Measurements from ENCODE around the gene COL8A1. TPM values are rescaled to one million over a fixed set of nuclear protein-coding genes. Genes with fewer than 3 reads are reported as not detected.
A peak's percentile ranks its signal among the peaks of the same experiment; 100 is the strongest.

COL8A1 gene
- total and polyA plus RNA-seq, 5 donors from 2014 or later, result not detected

DNA sequence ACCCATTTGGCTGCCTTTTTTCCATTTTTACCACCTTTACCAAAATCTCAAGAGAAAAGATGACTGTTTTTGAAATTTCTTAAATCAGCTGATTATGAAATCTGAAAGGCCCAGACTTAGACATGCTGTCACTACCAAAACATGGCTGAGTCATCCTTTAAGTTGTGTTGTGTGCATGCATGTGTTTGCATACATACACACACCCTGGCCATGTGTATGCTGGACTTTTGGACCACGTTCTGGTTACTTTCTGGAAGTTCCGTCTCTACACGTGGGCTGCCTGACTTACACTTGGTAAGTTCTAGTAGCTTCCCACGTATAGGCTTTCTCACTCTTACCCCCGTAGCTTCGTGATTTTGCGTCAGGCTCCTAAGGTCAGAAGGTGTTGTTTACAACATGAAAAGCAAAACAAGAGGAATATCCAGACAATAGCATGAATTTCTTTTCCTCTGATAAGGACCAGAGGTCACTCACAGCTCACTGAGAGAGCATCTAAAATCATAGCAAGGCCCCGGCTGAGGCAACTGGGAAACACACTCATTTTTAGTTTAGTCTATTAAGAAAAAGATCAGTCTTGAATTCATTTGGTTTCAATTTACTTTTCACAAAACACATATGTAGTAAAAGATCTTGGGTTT is 62.4 kb downstream of the COL8A1 start:
- no peaks in the 10 kb centered on the region for H3K9me3 ChIP-seq (ENCODE audit: control insufficient read depth in 2 of 2, low read length in 2 of 2)
- Mint-ChIP-seq H3K9me3 (peaks cover 0 to 2% (median 0%) of the 10 kb centered on the region in 7 donors), H3K4me1 (no peaks in the 10 kb centered on the region), H3K4me3 (no peak overlapping the region), H3K36me3 (no peaks in the 10 kb centered on the region), H3K27ac (no peak overlapping the region), H3K27me3 (peaks cover 19% of the 10 kb centered on the region)
- no peaks in the 10 kb centered on the region for H3K4me1 ChIP-seq (ENCODE audit: control insufficient read depth, insufficient read depth, low read length, poor library complexity, severe bottlenecking)
- H3K4me3 ChIP-seq (ENCODE audit: low read depth, low read length), result no peak overlapping the region
- no peak for ATAC-seq (ENCODE audit: low read depth in 2 of 2)
- DNase-seq, result no peak
- no peak overlapping the region for H3K27ac ChIP-seq (ENCODE audit: insufficient read depth, low read length, poor library complexity, severe bottlenecking)
- H3K36me3 ChIP-seq (ENCODE audit: control insufficient read depth, insufficient read depth, low read length), result no peaks in the 10 kb centered on the region
- no peaks in the 10 kb centered on the region for H3K27me3 ChIP-seq (ENCODE audit: control insufficient read depth, insufficient read depth, low read length)

DNA sequence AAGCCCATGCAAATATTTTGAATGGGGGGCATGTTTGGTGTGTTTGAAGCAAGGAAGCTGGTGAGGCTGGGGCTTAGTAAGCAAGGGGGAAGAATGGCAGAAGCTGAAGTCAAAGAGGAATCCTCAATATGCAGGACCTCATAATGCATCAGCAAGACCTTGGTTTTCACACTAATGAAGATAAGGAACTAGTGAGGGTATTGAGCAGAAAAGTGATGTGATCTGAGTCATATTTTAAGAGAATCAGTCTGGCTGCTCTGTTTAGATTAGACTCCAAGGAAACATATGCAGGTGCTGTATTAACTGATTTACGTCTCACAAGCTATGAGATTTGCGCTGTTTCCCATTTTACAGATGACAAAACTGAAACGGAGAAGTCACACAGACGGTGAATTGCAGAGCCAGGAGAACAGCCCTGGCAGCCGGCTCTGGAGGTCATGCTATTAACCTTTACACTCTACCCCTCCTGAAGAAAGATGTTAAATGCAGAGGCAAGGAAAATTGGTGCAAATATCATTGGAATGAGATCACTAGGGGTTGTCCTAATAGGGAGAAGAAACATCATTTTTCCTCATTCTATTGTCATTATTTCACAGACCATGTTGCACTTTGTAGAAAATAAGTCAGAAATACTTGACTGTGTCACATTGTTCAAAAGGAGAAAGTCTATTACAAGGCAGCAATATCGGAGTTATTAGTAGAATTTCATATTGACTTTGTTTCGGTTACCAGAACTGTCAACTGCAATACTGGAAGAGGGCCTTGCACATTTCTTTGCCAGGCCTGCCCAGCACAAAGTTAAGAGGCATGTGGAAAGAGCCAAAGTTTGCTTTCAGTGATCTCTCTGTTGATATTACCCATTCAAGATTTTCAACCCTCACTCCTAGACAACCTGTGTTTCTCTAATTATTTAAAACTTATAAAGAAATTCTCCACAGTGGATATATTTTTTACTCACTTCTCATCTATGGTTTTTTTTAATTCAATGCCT is 64.9 kb downstream of the COL8A1 start:
- H3K36me3 Mint-ChIP-seq, result no peaks in the 10 kb centered on the region
- no peaks in the 10 kb centered on the region for H3K9me3 ChIP-seq (ENCODE audit: control insufficient read depth in 2 of 2, low read length in 2 of 2)
- H3K9me3 Mint-ChIP-seq, result peaks cover 0 to under 1% (median 0%) of the 10 kb centered on the region in 7 donors
- H3K4me3 Mint-ChIP-seq, result no peak overlapping the region
- H3K36me3 ChIP-seq (ENCODE audit: control insufficient read depth, insufficient read depth, low read length), result no peaks in the 10 kb centered on the region
- H3K4me1 Mint-ChIP-seq, result no peaks in the 10 kb centered on the region
- no peaks in the 10 kb centered on the region for H3K27me3 ChIP-seq (ENCODE audit: control insufficient read depth, insufficient read depth, low read length)
- peak overlapping the region in 1 of 3 donors; percentile 8 for H3K27ac Mint-ChIP-seq
- H3K4me1 ChIP-seq (ENCODE audit: control insufficient read depth, insufficient read depth, low read length, poor library complexity, severe bottlenecking), result no peaks in the 10 kb centered on the region
- ATAC-seq (ENCODE audit: low read depth in 2 of 2) (no peak), DNase-seq (no peak)
- H3K4me3 ChIP-seq (ENCODE audit: low read depth, low read length), result no peak overlapping the region
- peaks cover 19% of the 10 kb centered on the region for H3K27me3 Mint-ChIP-seq
- no peak overlapping the region for H3K27ac ChIP-seq (ENCODE audit: insufficient read depth, low read length, poor library complexity, severe bottlenecking)

DNA sequence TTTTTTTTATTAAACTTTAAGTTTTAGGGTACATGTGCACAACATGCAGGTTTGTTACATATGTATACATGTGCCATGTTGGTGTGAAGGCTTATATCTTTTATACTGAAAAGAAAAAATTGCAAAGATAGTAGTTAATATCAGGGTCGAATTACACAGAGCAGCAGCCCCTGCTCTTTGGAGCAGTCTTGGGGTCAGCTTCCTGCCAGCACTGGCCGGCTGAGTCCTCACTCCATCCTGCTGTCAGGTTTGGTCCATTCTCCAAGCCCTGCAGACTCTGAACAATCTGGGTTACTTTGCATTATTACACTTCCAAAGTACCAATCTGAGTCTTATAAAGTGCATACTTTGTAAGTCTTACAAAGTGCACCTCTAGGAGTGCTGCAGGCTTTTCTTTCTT is 66.0 kb downstream of the COL8A1 start:
- H3K9me3 Mint-ChIP-seq, result peaks cover 0 to 1% (median 0%) of the 10 kb centered on the region in 7 donors
- no peak overlapping the region for H3K4me3 Mint-ChIP-seq
- DNase-seq (no peak), ATAC-seq (ENCODE audit: low read depth in 2 of 2) (no peak)
- H3K36me3 ChIP-seq (ENCODE audit: control insufficient read depth, insufficient read depth, low read length), result no peaks in the 10 kb centered on the region
- no peaks in the 10 kb centered on the region for H3K4me1 ChIP-seq (ENCODE audit: control insufficient read depth, insufficient read depth, low read length, poor library complexity, severe bottlenecking)
- H3K27me3 Mint-ChIP-seq, result peaks cover 18% of the 10 kb centered on the region
- H3K9me3 ChIP-seq (ENCODE audit: control insufficient read depth in 2 of 2, low read length in 2 of 2), result no peaks in the 10 kb centered on the region
- no peaks in the 10 kb centered on the region for H3K36me3 Mint-ChIP-seq
- no peaks in the 10 kb centered on the region for H3K4me1 Mint-ChIP-seq
- no peak overlapping the region for H3K27ac ChIP-seq (ENCODE audit: insufficient read depth, low read length, poor library complexity, severe bottlenecking)
- no peaks in the 10 kb centered on the region for H3K27me3 ChIP-seq (ENCODE audit: control insufficient read depth, insufficient read depth, low read length)
- H3K27ac Mint-ChIP-seq, result no peak overlapping the region
- no peak overlapping the region for H3K4me3 ChIP-seq (ENCODE audit: low read depth, low read length)

GRCh38 chr3:99706410-99706809 is 68.0 kb downstream of the COL8A1 start:
- no peaks in the 10 kb centered on the region for H3K36me3 Mint-ChIP-seq
- ATAC-seq (ENCODE audit: low read depth in 2 of 2) (no peak), DNase-seq (no peak)

GRCh38 chr3:99708207-99708745 is 69.9 kb downstream of the COL8A1 start:
- H3K27ac Mint-ChIP-seq, result no peak overlapping the region
- DNase-seq, result no peak
- no peak for ATAC-seq (ENCODE audit: low read depth in 2 of 2)

More at GRCh38 chr3:99706410-99706809, 68.0 kb downstream of the COL8A1 start:
- Mint-ChIP-seq H3K4me3 (no peak overlapping the region), H3K9me3 (peaks cover 0 to 1% (median 0%) of the 10 kb centered on the region in 7 donors), H3K27ac (no peak overlapping the region), H3K27me3 (peaks cover 4% of the 10 kb centered on the region), H3K4me1 (no peaks in the 10 kb centered on the region)
- H3K27me3 ChIP-seq (ENCODE audit: control insufficient read depth, insufficient read depth, low read length), result no peaks in the 10 kb centered on the region
- no peaks in the 10 kb centered on the region for H3K4me1 ChIP-seq (ENCODE audit: control insufficient read depth, insufficient read depth, low read length, poor library complexity, severe bottlenecking)
- no peaks in the 10 kb centered on the region for H3K36me3 ChIP-seq (ENCODE audit: control insufficient read depth, insufficient read depth, low read length)
- H3K27ac ChIP-seq (ENCODE audit: insufficient read depth, low read length, poor library complexity, severe bottlenecking), result no peak overlapping the region
- no peak overlapping the region for H3K4me3 ChIP-seq (ENCODE audit: low read depth, low read length)
- H3K9me3 ChIP-seq (ENCODE audit: control insufficient read depth in 2 of 2, low read length in 2 of 2), result no peaks in the 10 kb centered on the region

GRCh38 chr3:99709686-99710085 is 71.3 kb downstream of the COL8A1 start:
- no peak for ATAC-seq (ENCODE audit: low read depth in 2 of 2)
- Mint-ChIP-seq H3K27ac (no peak overlapping the region), H3K4me1 (no peaks in the 10 kb centered on the region), H3K9me3 (peaks cover 0 to 1% (median 0%) of the 10 kb centered on the region in 7 donors), H3K4me3 (no peak overlapping the region), H3K27me3 (peaks cover 4% of the 10 kb centered on the region), H3K36me3 (no peaks in the 10 kb centered on the region)
- no peak for DNase-seq
- Histone ChIP-seq H3K27ac (ENCODE audit: insufficient read depth, low read length, poor library complexity, severe bottlenecking) (no peak overlapping the region), H3K9me3 (ENCODE audit: control insufficient read depth in 2 of 2, low read length in 2 of 2) (no peaks in the 10 kb centered on the region), H3K4me3 (ENCODE audit: low read depth, low read length) (no peak overlapping the region), H3K4me1 (ENCODE audit: control insufficient read depth, insufficient read depth, low read length, poor library complexity, severe bottlenecking) (no peaks in the 10 kb centered on the region), H3K36me3 (ENCODE audit: control insufficient read depth, insufficient read depth, low read length) (no peaks in the 10 kb centered on the region), H3K27me3 (ENCODE audit: control insufficient read depth, insufficient read depth, low read length) (no peaks in the 10 kb centered on the region)

More at GRCh38 chr3:99708207-99708745, 69.9 kb downstream of the COL8A1 start:
- no peak overlapping the region for H3K27ac ChIP-seq (ENCODE audit: insufficient read depth, low read length, poor library complexity, severe bottlenecking)
- Mint-ChIP-seq H3K4me1 (no peaks in the 10 kb centered on the region), H3K27me3 (peaks cover 4% of the 10 kb centered on the region), H3K4me3 (no peak overlapping the region), H3K9me3 (peaks cover 0 to 1% (median 0%) of the 10 kb centered on the region in 7 donors), H3K36me3 (no peaks in the 10 kb centered on the region)
- H3K36me3 ChIP-seq (ENCODE audit: control insufficient read depth, insufficient read depth, low read length), result no peaks in the 10 kb centered on the region
- H3K9me3 ChIP-seq (ENCODE audit: control insufficient read depth in 2 of 2, low read length in 2 of 2), result no peaks in the 10 kb centered on the region
- H3K4me3 ChIP-seq (ENCODE audit: low read depth, low read length), result no peak overlapping the region
- H3K27me3 ChIP-seq (ENCODE audit: control insufficient read depth, insufficient read depth, low read length), result no peaks in the 10 kb centered on the region
- H3K4me1 ChIP-seq (ENCODE audit: control insufficient read depth, insufficient read depth, low read length, poor library complexity, severe bottlenecking), result no peaks in the 10 kb centered on the region

DNA sequence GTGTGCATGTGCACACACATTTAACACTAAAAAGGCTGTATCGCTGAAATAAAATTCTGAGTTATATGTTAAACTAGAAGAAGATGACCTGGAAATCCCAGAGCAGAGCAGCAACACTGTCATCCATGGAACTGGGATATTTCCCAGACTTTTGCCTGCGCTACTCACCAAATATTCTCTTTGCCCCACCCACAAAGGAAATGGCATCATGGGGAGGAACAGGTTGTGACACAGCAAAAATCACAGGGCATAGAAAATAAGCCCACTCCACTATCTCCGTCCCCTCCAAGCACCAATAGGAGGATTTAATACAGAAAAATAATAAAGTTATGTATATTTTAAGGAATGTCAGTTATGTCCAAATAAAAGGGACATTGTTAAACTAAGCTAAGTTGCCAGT is 71.7 kb downstream of the COL8A1 start:
- peaks cover 2% of the 10 kb centered on the region for H3K27me3 Mint-ChIP-seq
- H3K27ac Mint-ChIP-seq, result no peak overlapping the region
- Histone ChIP-seq H3K4me3 (ENCODE audit: low read depth, low read length) (no peak overlapping the region), H3K27me3 (ENCODE audit: control insufficient read depth, insufficient read depth, low read length) (no peaks in the 10 kb centered on the region), H3K27ac (ENCODE audit: insufficient read depth, low read length, poor library complexity, severe bottlenecking) (no peak overlapping the region), H3K9me3 (ENCODE audit: control insufficient read depth in 2 of 2, low read length in 2 of 2) (no peaks in the 10 kb centered on the region), H3K36me3 (ENCODE audit: control insufficient read depth, insufficient read depth, low read length) (no peaks in the 10 kb centered on the region), H3K4me1 (ENCODE audit: control insufficient read depth, insufficient read depth, low read length, poor library complexity, severe bottlenecking) (no peaks in the 10 kb centered on the region)
- ATAC-seq (ENCODE audit: low read depth in 2 of 2), result no peak
- no peak overlapping the region for H3K4me3 Mint-ChIP-seq
- peaks cover 0 to 1% (median 0%) of the 10 kb centered on the region in 7 donors for H3K9me3 Mint-ChIP-seq
- H3K36me3 Mint-ChIP-seq, result no peaks in the 10 kb centered on the region
- no peak for DNase-seq
- H3K4me1 Mint-ChIP-seq, result no peaks in the 10 kb centered on the region

Measured in CD4-positive, CD25-positive, alpha-beta regulatory T cell (primary cell).